ENCODE results near the gene GM2A. TPM values are rescaled to one million over a fixed set of nuclear protein-coding genes. Genes with fewer than 3 reads are reported as not detected.

The GM2A gene
- total and polyA plus RNA-seq, 2 of the 8 experiments (the other 6 are each of a cell fraction or from before 2014, with no cell fraction given), result 18.5 to 32.2 TPM

DNA sequence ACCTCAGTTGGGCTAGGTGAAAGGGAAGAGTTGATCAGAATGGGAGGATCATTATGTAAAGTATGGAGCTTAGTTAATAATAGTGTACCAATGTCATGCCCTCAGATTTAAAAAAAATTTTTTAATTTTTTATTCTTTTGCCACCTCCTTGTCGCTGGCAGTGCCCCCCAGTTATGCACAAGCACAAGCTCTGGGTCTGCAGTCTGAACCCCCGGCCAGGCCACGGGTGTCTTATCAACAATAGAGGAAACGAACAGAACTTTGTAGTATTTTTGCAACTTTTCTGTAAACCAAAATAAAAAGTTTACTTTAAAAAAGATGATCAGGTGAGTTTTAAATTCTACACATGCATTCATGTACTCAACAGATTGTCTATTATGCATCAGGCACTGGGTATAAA, 1.4 kb upstream of the GM2A start (continued):
- TF ChIP-seq, protein P1, sequence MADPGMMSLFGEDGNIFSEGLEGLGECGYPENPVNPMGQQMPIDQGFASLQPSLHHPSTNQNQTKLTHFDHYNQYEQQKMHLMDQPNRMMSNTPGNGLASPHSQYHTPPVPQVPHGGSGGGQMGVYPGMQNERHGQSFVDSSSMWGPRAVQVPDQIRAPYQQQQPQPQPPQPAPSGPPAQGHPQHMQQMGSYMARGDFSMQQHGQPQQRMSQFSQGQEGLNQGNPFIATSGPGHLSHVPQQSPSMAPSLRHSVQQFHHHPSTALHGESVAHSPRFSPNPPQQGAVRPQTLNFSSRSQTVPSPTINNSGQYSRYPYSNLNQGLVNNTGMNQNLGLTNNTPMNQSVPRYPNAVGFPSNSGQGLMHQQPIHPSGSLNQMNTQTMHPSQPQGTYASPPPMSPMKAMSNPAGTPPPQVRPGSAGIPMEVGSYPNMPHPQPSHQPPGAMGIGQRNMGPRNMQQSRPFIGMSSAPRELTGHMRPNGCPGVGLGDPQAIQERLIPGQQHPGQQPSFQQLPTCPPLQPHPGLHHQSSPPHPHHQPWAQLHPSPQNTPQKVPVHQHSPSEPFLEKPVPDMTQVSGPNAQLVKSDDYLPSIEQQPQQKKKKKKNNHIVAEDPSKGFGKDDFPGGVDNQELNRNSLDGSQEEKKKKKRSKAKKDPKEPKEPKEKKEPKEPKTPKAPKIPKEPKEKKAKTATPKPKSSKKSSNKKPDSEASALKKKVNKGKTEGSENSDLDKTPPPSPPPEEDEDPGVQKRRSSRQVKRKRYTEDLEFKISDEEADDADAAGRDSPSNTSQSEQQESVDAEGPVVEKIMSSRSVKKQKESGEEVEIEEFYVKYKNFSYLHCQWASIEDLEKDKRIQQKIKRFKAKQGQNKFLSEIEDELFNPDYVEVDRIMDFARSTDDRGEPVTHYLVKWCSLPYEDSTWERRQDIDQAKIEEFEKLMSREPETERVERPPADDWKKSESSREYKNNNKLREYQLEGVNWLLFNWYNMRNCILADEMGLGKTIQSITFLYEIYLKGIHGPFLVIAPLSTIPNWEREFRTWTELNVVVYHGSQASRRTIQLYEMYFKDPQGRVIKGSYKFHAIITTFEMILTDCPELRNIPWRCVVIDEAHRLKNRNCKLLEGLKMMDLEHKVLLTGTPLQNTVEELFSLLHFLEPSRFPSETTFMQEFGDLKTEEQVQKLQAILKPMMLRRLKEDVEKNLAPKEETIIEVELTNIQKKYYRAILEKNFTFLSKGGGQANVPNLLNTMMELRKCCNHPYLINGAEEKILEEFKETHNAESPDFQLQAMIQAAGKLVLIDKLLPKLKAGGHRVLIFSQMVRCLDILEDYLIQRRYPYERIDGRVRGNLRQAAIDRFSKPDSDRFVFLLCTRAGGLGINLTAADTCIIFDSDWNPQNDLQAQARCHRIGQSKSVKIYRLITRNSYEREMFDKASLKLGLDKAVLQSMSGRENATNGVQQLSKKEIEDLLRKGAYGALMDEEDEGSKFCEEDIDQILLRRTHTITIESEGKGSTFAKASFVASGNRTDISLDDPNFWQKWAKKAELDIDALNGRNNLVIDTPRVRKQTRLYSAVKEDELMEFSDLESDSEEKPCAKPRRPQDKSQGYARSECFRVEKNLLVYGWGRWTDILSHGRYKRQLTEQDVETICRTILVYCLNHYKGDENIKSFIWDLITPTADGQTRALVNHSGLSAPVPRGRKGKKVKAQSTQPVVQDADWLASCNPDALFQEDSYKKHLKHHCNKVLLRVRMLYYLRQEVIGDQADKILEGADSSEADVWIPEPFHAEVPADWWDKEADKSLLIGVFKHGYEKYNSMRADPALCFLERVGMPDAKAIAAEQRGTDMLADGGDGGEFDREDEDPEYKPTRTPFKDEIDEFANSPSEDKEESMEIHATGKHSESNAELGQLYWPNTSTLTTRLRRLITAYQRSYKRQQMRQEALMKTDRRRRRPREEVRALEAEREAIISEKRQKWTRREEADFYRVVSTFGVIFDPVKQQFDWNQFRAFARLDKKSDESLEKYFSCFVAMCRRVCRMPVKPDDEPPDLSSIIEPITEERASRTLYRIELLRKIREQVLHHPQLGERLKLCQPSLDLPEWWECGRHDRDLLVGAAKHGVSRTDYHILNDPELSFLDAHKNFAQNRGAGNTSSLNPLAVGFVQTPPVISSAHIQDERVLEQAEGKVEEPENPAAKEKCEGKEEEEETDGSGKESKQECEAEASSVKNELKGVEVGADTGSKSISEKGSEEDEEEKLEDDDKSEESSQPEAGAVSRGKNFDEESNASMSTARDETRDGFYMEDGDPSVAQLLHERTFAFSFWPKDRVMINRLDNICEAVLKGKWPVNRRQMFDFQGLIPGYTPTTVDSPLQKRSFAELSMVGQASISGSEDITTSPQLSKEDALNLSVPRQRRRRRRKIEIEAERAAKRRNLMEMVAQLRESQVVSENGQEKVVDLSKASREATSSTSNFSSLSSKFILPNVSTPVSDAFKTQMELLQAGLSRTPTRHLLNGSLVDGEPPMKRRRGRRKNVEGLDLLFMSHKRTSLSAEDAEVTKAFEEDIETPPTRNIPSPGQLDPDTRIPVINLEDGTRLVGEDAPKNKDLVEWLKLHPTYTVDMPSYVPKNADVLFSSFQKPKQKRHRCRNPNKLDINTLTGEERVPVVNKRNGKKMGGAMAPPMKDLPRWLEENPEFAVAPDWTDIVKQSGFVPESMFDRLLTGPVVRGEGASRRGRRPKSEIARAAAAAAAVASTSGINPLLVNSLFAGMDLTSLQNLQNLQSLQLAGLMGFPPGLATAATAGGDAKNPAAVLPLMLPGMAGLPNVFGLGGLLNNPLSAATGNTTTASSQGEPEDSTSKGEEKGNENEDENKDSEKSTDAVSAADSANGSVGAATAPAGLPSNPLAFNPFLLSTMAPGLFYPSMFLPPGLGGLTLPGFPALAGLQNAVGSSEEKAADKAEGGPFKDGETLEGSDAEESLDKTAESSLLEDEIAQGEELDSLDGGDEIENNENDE (IDR thresholded peaks at IDR 0.05; ENCODE audit: insufficient replicate concordance, low read length), result no peak
- TF ChIP-seq TBP (IDR thresholded peaks at IDR 0.05; ENCODE audit: low read depth, low read length), result no peak
- no peak for TF ChIP-seq NRF1 (IDR thresholded peaks at IDR 0.05; ENCODE audit: low read depth, low read length)
- TF ChIP-seq RXRA (IDR thresholded peaks at IDR 0.05; ENCODE audit: insufficient read depth, low read depth, low read length), result no peak
- no peak for TF ChIP-seq TCF12 (IDR thresholded peaks at IDR 0.05; ENCODE audit: low read depth, low read length)
